H1 (cell line): ENCODE measurements around the gene NOS1AP. TPM values are rescaled to one million over a fixed set of nuclear protein-coding genes. Genes with fewer than 3 reads are reported as not detected.

Experiments
- CTCF ChIA-PET: fragments of 300-600 bp; sonication (Branson Sonifier 250); formaldehyde crosslinking; loops from one replicate; lab custom pipeline; 2021; ENCODE audit not compliant: partially characterized antibody; lab: Charles Lee
- POLR2A ChIA-PET: fragments of 300-600 bp; sonication (Branson Sonifier 250); formaldehyde crosslinking; loops from one replicate; lab custom pipeline; 2021; ENCODE audit warnings: inconsistent platforms; ENCODE audit not compliant: partially characterized antibody; lab: Charles Lee
- DNase-seq, 2 experiments: peaks; one replicate each; pipeline versions ENCODE4 v3.0.0 to v3.0.0-alpha.2; 2010 to 2022; ENCODE audit warnings: low spot score in 2 of 2, low read depth in 1 of 2, mixed read lengths in 1 of 2
- FAIRE-seq: peaks from 2 replicates; lab custom pipeline; 2011; peaks lifted over from hg19 to GRCh38; lab: Jason Lieb, UNC
- H2AFZ ChIP-seq: 2 replicates; pipeline ENCODE4 v1.8.1; 2012; ENCODE audit warnings: low read length, inconsistent platforms
- H2AK5ac ChIP-seq: 2 replicates; pipeline ENCODE4 v1.6.1; 2013; ENCODE audit warnings: low read depth, low read length
- H2BK120ac ChIP-seq: replicated peaks from 2 replicates; pipeline ENCODE3; 2013; ENCODE audit warnings: low read depth, low read length, inconsistent platforms
- H2BK12ac ChIP-seq: 2 replicates; pipeline ENCODE4 v1.6.1; 2013; ENCODE audit warnings: low read depth, low read length
- H2BK15ac ChIP-seq: 2 replicates; pipeline ENCODE4 v1.6.1; 2013; ENCODE audit warnings: low read length
- H2BK20ac ChIP-seq: 2 replicates; pipeline ENCODE4 v1.6.1; 2013; ENCODE audit warnings: low read length
- H2BK5ac ChIP-seq: 2 replicates; pipeline ENCODE4 v1.6.1; 2013; ENCODE audit warnings: low read depth, low read length
- H3K14ac ChIP-seq: 2 replicates; pipeline ENCODE4 v1.6.1; 2013; ENCODE audit warnings: inconsistent platforms; ENCODE audit not compliant: insufficient read length
- H3K18ac ChIP-seq: 2 replicates; pipeline ENCODE4 v1.6.1; 2013; ENCODE audit warnings: low read length; ENCODE audit errors: extremely low read depth
- H3K23ac ChIP-seq: 2 replicates; pipeline ENCODE4 v1.6.1; 2013; ENCODE audit warnings: inconsistent platforms; ENCODE audit not compliant: insufficient read length
- H3K23me2 ChIP-seq: 2 replicates; pipeline ENCODE4 v1.6.1; 2013; ENCODE audit warnings: low read depth, low read length
- H3K27ac ChIP-seq: 2 replicates; pipeline ENCODE4 v1.6.1; 2011; ENCODE audit warnings: low read depth, low read length, inconsistent platforms
- H3K27me3 ChIP-seq, 4 experiments: replicated peaks in 1 of 4; 1 replicate in 1 of 4; 2 replicates in 3 of 4; pipeline versions ENCODE4 v1.6.1 to v1.8.1; 2011 to 2013; ENCODE audit warnings: low read length in 3 of 4, mild to moderate bottlenecking in 3 of 4, inconsistent platforms in 2 of 4, mixed read lengths in 2 of 4, moderate library complexity in 1 of 4; ENCODE audit not compliant: control insufficient read depth in 3 of 4, insufficient read depth in 3 of 4; ENCODE audit errors: extremely low read depth in 1 of 4
- H3K36me3 ChIP-seq, 4 experiments: 2 replicates each; pipeline versions ENCODE4 v1.6.1 to v1.8.1; 2011 to 2013; ENCODE audit warnings: mild to moderate bottlenecking in 4 of 4, low read length in 3 of 4, moderate library complexity in 2 of 4, control low read depth in 1 of 4, inconsistent platforms in 1 of 4; ENCODE audit not compliant: insufficient read depth in 4 of 4, control insufficient read depth in 2 of 4
- H3K4ac ChIP-seq: replicated peaks from 2 replicates; pipeline ENCODE3; 2013; ENCODE audit warnings: low read length, low read depth, mixed read lengths, inconsistent platforms; ENCODE audit not compliant: insufficient read length
- H3K4me1 ChIP-seq, 4 experiments: replicated peaks in 1 of 4; 1 replicate in 1 of 4; 2 replicates in 3 of 4; pipeline versions ENCODE4 v1.6.1 to v1.8.1; 2011 to 2013; ENCODE audit warnings: low read length in 3 of 4, inconsistent platforms in 2 of 4, mixed read lengths in 1 of 4; ENCODE audit not compliant: insufficient read depth in 4 of 4, control insufficient read depth in 3 of 4
- H3K4me2 ChIP-seq, 2 experiments: 2 replicates each; pipeline versions ENCODE4 v1.6.1 to v1.8.1; 2011 to 2013; ENCODE audit warnings: low read depth in 2 of 2, low read length in 2 of 2, control low read depth in 1 of 2, inconsistent platforms in 1 of 2, mild to moderate bottlenecking in 1 of 2; ENCODE audit not compliant: insufficient read depth in 1 of 2
- H3K4me3 ChIP-seq, 4 experiments: fragments of 200-600, 300-600 bp in 1 of 4; sonication (generic), shearing (Covaris generic), sonication (Bioruptor Twin) in 1 of 4; 2 replicates each; pipeline versions ENCODE4 v1.5.1 to v1.8.1; 2011 to 2016; ENCODE audit warnings: low read length in 4 of 4, low read depth in 3 of 4, control low read depth in 2 of 4, inconsistent platforms in 2 of 4, mild to moderate bottlenecking in 2 of 4, mixed read lengths in 1 of 4, moderate library complexity in 1 of 4; ENCODE audit not compliant: insufficient read depth in 2 of 4; ENCODE audit errors: extremely low read depth in 1 of 4
- H3K56ac ChIP-seq: replicated peaks from 2 replicates; pipeline ENCODE3; 2013; ENCODE audit warnings: low read depth, mild to moderate bottlenecking, mixed read lengths, low read length, inconsistent platforms; ENCODE audit not compliant: insufficient read length
- H3K79me1 ChIP-seq: 2 replicates; pipeline ENCODE4 v1.6.1; 2013; ENCODE audit warnings: low read depth, low read length, control low read depth
- H3K79me2 ChIP-seq, 2 experiments: 2 replicates each; pipeline versions ENCODE4 v1.6.1 to v1.8.1; 2012 to 2013; ENCODE audit warnings: low read length in 2 of 2, mild to moderate bottlenecking in 2 of 2, inconsistent platforms in 1 of 2; ENCODE audit not compliant: insufficient read depth in 2 of 2, control insufficient read depth in 1 of 2
- H3K9ac ChIP-seq, 4 experiments: replicated peaks in 1 of 4; 1 replicate in 1 of 4; 2 replicates in 3 of 4; pipeline versions ENCODE4 v1.6.1 to v1.8.1; 2011 to 2013; ENCODE audit warnings: low read depth in 3 of 4, low read length in 3 of 4, control low read depth in 2 of 4, mild to moderate bottlenecking in 2 of 4, moderate library complexity in 2 of 4, inconsistent platforms in 1 of 4; ENCODE audit errors: extremely low read depth in 1 of 4
- H3K9me3 ChIP-seq, 2 experiments: 2 replicates each; pipeline versions ENCODE4 v1.6.1 to v1.8.1; 2012 to 2013; ENCODE audit warnings: mild to moderate bottlenecking in 2 of 2, moderate library complexity in 2 of 2, control low read depth in 1 of 2, inconsistent platforms in 1 of 2, low read depth in 1 of 2, low read length in 1 of 2, mixed read lengths in 1 of 2; ENCODE audit not compliant: insufficient read depth in 2 of 2
- H4K20me1 ChIP-seq, 2 experiments: replicated peaks in 1 of 2; 2 replicates each; pipeline versions ENCODE3 to v1.8.1; 2011 to 2013; ENCODE audit warnings: inconsistent platforms in 2 of 2, low read length in 2 of 2, mild to moderate bottlenecking in 1 of 2; ENCODE audit not compliant: insufficient read depth in 2 of 2, control insufficient read depth in 1 of 2
- H4K5ac ChIP-seq: 2 replicates; pipeline ENCODE4 v1.6.1; 2013; ENCODE audit warnings: low read length, low read depth, mixed read lengths, inconsistent platforms; ENCODE audit not compliant: insufficient read length
- H4K8ac ChIP-seq: 2 replicates; pipeline ENCODE4 v1.8.0; 2013; ENCODE audit warnings: mild to moderate bottlenecking, moderate library complexity, low read length, inconsistent platforms; ENCODE audit not compliant: insufficient read depth; ENCODE audit errors: extremely low read depth
- H4K91ac ChIP-seq: replicated peaks from 2 replicates; pipeline ENCODE3; 2013; ENCODE audit warnings: low read length, mixed read lengths, inconsistent platforms; ENCODE audit not compliant: insufficient read length
- BACH1 ChIP-seq: IDR thresholded peaks from 2 replicates; pipeline ENCODE4 v1.6.1; 2012; ENCODE audit warnings: low read length, improper control_type of control experiment
- EZH2 ChIP-seq: fragments of 200-600 bp; sonication (generic); IDR thresholded peaks from 2 replicates; pipeline ENCODE4 v1.7.1; 2012; ENCODE audit warnings: low read depth, mild to moderate bottlenecking, moderate library complexity, low read length, inconsistent platforms; ENCODE audit not compliant: severe bottlenecking
- POU5F1 ChIP-seq: IDR thresholded peaks from 2 replicates; pipeline ENCODE4 v1.6.1; 2011; ENCODE audit warnings: low read depth, mild to moderate bottlenecking, low read length, moderate library complexity
- RAD21 ChIP-seq, 2 experiments: IDR thresholded peaks in 1 of 2; conservative IDR thresholded peaks in 1 of 2; 2 replicates each; pipeline ENCODE4 v1.6.1; 2011; ENCODE audit warnings: low read depth in 2 of 2, low read length in 2 of 2, improper control_type of control experiment in 1 of 2, inconsistent platforms in 1 of 2, mild to moderate bottlenecking in 1 of 2, moderate library complexity in 1 of 2
- RXRA ChIP-seq: IDR thresholded peaks from 2 replicates; pipeline ENCODE4 v1.6.1; 2011; ENCODE audit warnings: low read depth, mild to moderate bottlenecking, low read length, moderate library complexity; ENCODE audit not compliant: insufficient read depth
- SIN3A ChIP-seq, 2 experiments: IDR thresholded peaks in 1 of 2; conservative IDR thresholded peaks in 1 of 2; 2 replicates each; pipeline ENCODE4 v1.6.1; 2011 to 2012; ENCODE audit warnings: low read length in 2 of 2, improper control_type of control experiment in 1 of 2, low read depth in 1 of 2, mild to moderate bottlenecking in 1 of 2
- SIX5 ChIP-seq: IDR thresholded peaks from 2 replicates; pipeline ENCODE4 v1.6.1; 2011; ENCODE audit warnings: mild to moderate bottlenecking, low read depth, low read length
- SP4 ChIP-seq: IDR thresholded peaks from 2 replicates; pipeline ENCODE4 v1.6.1; 2012; ENCODE audit warnings: low read length, inconsistent platforms
- SRF ChIP-seq: IDR thresholded peaks from 2 replicates; pipeline ENCODE4 v1.6.1; 2011; ENCODE audit warnings: mild to moderate bottlenecking, low read depth, low read length, moderate library complexity
- TBP ChIP-seq: IDR thresholded peaks from 2 replicates; pipeline ENCODE4 v1.6.1; 2011; ENCODE audit warnings: low read depth, low read length, improper control_type of control experiment
- TEAD4 ChIP-seq: IDR thresholded peaks from 2 replicates; pipeline ENCODE4 v1.6.1; 2012; ENCODE audit warnings: low read depth, low read length, inconsistent platforms, mixed read lengths
- WGBS, 2 experiments: shearing (Covaris generic) in 1 of 2; methylation state at CpG; one replicate each; pipeline versions ENCODE4 v1.1.6 to v1.1.7; 2013 to 2015; ENCODE audit warnings: low lambda C conversion rate in 2 of 2, mixed read lengths in 2 of 2, inconsistent platforms in 1 of 2, low coverage in 1 of 2, missing lambda C conversion rate in 1 of 2; ENCODE audit not compliant: insufficient replicate concordance in 2 of 2, insufficient coverage in 1 of 2, insufficient read length in 1 of 2; ENCODE audit errors: extremely low coverage in 1 of 2, missing lambda C conversion rate in 1 of 2; 5-methylcytosine and 5-hydroxymethylcytosine counted together
- polyA plus RNA-seq, 7 experiments: library from polyadenylated mRNA; depleted of rRNA in 3 of 7; stranded (reverse) in 5 of 7; unstranded in 2 of 7; fragments of >200 nt in 5 of 7; fragments of 200-250 nt in 2 of 7; gene quantifications; 1 replicate in 5 of 7; 2 replicates in 1 of 7; 4 replicates in 1 of 7; pipeline versions ENCODE4 v1.2.1 to v1.2.3, GENCODE V29; 2011 to 2013; ENCODE audit warnings: missing spikeins in 2 of 7, mixed read lengths in 2 of 7
- total RNA-seq: library from RNA; stranded (reverse); fragmentation: NEBNext Ultra II Directional; extraction: Animal tissue kit (Norgen Biotek cat#: 25700); gene quantifications from 2 replicates; pipeline ENCODE4 v1.2.1, GENCODE V29; 2021
- TF ChIP-seq, protein P1 (sequence below): IDR thresholded peaks from 2 replicates; pipeline ENCODE4 v1.6.1; 2012; ENCODE audit warnings: low read length, inconsistent platforms

NOS1AP gene
- total and polyA plus RNA-seq, 2 of the 8 experiments (the other 6 are each of a cell fraction or from before 2014, with no cell fraction given), result 2.4 to 12.1 TPM

DNA sequence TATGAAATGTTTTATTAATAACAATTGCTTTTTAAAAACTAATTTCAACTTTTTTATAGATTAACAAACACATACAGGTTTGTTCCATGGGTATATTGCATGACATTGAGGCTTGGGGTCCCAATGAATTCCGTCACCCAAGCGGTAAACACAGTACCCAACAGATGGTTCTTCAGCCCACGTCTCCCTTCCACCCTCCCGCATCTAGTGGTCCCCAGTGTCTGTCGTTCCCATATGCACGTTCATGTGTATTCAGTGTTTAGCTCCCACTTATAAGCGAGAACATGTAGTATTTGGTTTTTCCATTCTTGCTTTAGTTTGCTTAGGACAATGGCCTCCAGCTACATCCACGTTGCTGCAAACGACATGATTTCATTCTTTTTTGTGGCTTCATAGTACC is 48.6 kb downstream of the NOS1AP start:
- no peak overlapping the region for H3K18ac ChIP-seq
- no peak overlapping the region for H3K4ac ChIP-seq
- H2BK20ac ChIP-seq, result no peak overlapping the region
- no peak overlapping the region for H2BK5ac ChIP-seq
- H3K4me2 ChIP-seq, result no peak overlapping the region
- H3K9ac ChIP-seq, result no peak overlapping the region
- H2BK15ac ChIP-seq, result no peak overlapping the region
- H3K9me3 ChIP-seq, result no peaks in the 10 kb centered on the region
- H3K79me2 ChIP-seq, result peaks cover 0 to 23% of the 10 kb centered on the region in 2 experiments; a peak in 3 of 4 replicates
- H2BK12ac ChIP-seq, result no peak overlapping the region
- H4K5ac ChIP-seq, result no peak overlapping the region
- H2AK5ac ChIP-seq, result no peak overlapping the region
- no peaks in the 10 kb centered on the region; a peak in 1 of 7 replicates for H3K27me3 ChIP-seq
- FAIRE-seq (no peak), DNase-seq (no peak)
- POLR2A ChIA-PET, result interaction anchor here (1.0 kb wide), 1 partner anchor 36 kb away, joined by 5 read pairs; no protein-coding TSS in a partner anchor
- no peaks in the 10 kb centered on the region for H3K36me3 ChIP-seq
- H3K23me2 ChIP-seq, result no peaks in the 10 kb centered on the region
- no peak overlapping the region for H3K23ac ChIP-seq
- H3K4me3 ChIP-seq, result no peak overlapping the region
- H4K20me1 ChIP-seq, result peaks cover 0 to 2% of the 10 kb centered on the region in 2 experiments
- CTCF ChIA-PET, result interaction anchor here (0.8 to 1.8 kb wide), 3 partner anchors 14 to 156 kb away, joined by 3 to 5 read pairs (median 3); no protein-coding TSS in a partner anchor
- WGBS, 2 experiments, result 94% methylated on average over 9 of the region's 9 CpGs; no CpG with 5 or more reads in 1 of the 2 experiments
- H3K14ac ChIP-seq, result no peak overlapping the region
- H4K91ac ChIP-seq, result no peak overlapping the region
- no peaks in the 10 kb centered on the region; the same call in 1 of the 2 replicates for H3K79me1 ChIP-seq
- H3K27ac ChIP-seq, result no peak overlapping the region
- no peak overlapping the region for H2BK120ac ChIP-seq
- H2AFZ ChIP-seq, result no peak overlapping the region
- no peak overlapping the region for H3K56ac ChIP-seq
- H4K8ac ChIP-seq, result no peak overlapping the region
- no peaks in the 10 kb centered on the region for H3K4me1 ChIP-seq
- TF ChIP-seq RXRA, result no peak
- TF ChIP-seq SIN3A (conservative IDR thresholded peaks at IDR 0.05 in 1 of 2, IDR thresholded peaks at IDR 0.05 in 1 of 2; ENCODE audit: low read depth in 1 of 2, low read length in 2 of 2), result no peak
- TF ChIP-seq EZH2, result no peak
- TF ChIP-seq, protein P1, sequence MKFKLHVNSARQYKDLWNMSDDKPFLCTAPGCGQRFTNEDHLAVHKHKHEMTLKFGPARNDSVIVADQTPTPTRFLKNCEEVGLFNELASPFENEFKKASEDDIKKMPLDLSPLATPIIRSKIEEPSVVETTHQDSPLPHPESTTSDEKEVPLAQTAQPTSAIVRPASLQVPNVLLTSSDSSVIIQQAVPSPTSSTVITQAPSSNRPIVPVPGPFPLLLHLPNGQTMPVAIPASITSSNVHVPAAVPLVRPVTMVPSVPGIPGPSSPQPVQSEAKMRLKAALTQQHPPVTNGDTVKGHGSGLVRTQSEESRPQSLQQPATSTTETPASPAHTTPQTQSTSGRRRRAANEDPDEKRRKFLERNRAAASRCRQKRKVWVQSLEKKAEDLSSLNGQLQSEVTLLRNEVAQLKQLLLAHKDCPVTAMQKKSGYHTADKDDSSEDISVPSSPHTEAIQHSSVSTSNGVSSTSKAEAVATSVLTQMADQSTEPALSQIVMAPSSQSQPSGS, result no peak
- TF ChIP-seq BACH1, result no peak
- TF ChIP-seq TEAD4, result no peak
- no peak for TF ChIP-seq SIX5
- TF ChIP-seq POU5F1, result no peak
- TF ChIP-seq RAD21 (IDR thresholded peaks at IDR 0.05 in 1 of 2, conservative IDR thresholded peaks at IDR 0.05 in 1 of 2; ENCODE audit: low read depth in 2 of 2, low read length in 2 of 2), result no peak
- no peak for TF ChIP-seq TBP
- no peak for TF ChIP-seq SRF
- TF ChIP-seq SP4, result no peak
